Mesothelial cell of epicardium (in vitro differentiated cells): Measurements from ENCODE around the gene ALDOB. TPM values are rescaled to one million over a fixed set of nuclear protein-coding genes. Genes with fewer than 3 reads are reported as not detected.

Source experiments
- DNase-seq, 2 experiments: peaks; one replicate each; pipeline ENCODE4 v3.0.0; 2021; ENCODE audit warnings: low spot score in 2 of 2; ENCODE audit not compliant: unreplicated experiment in 2 of 2
- H3K27ac Mint-ChIP-seq: 2 replicates; pipeline ENCODE4 v1.8.0; 2021; ENCODE audit warnings: mixed read lengths
- H3K27me3 Mint-ChIP-seq: 2 replicates; pipeline ENCODE4 v1.8.0; 2021; ENCODE audit warnings: low read depth, mixed read lengths
- H3K36me3 Mint-ChIP-seq: 2 replicates; pipeline ENCODE4 v1.8.0; 2021; ENCODE audit warnings: mixed read lengths
- H3K4me1 Mint-ChIP-seq: 2 replicates; pipeline ENCODE4 v1.8.0; 2021; ENCODE audit warnings: mixed read lengths
- H3K4me3 Mint-ChIP-seq: 2 replicates; pipeline ENCODE4 v1.8.0; 2021; ENCODE audit warnings: mild to moderate bottlenecking, moderate library complexity, mixed read lengths
- H3K9me3 Mint-ChIP-seq: 2 replicates; pipeline ENCODE4 v1.8.0; 2021; ENCODE audit warnings: mixed read lengths
- CTCF ChIP-seq: fragments of 200-600 bp; sonication (generic); IDR thresholded peaks from one replicate; pipeline ENCODE4 v1.5.0; 2021; ENCODE audit warnings: antibody characterized with exemption; ENCODE audit not compliant: unreplicated experiment
- total RNA-seq: library from RNA; stranded (reverse); gene quantifications from 3 replicates; pipeline ENCODE4 v1.2.1, GENCODE V29; 2021

Gene ALDOB
- total RNA-seq, 1 donor from 2014 or later = not detected

GRCh38 chr9:101442736-101443135 is 7.2 kb upstream of the ALDOB start:
- TF ChIP-seq CTCF = no peak
- no peak overlapping the region for H3K4me3 Mint-ChIP-seq
- peaks cover 25% of the 10 kb centered on the region for H3K27me3 Mint-ChIP-seq
- DNase-seq = no peak
- no peaks in the 10 kb centered on the region for H3K9me3 Mint-ChIP-seq
- no peaks in the 10 kb centered on the region for H3K36me3 Mint-ChIP-seq
- peaks cover 2% of the 10 kb centered on the region for H3K4me1 Mint-ChIP-seq
- no peak overlapping the region for H3K27ac Mint-ChIP-seq

GRCh38 chr9:101442318-101442717 is 6.7 kb upstream of the ALDOB start:
- H3K36me3 Mint-ChIP-seq = no peaks in the 10 kb centered on the region
- peaks cover 2% of the 10 kb centered on the region for H3K4me1 Mint-ChIP-seq
- no peak for DNase-seq
- H3K4me3 Mint-ChIP-seq = no peak overlapping the region
- no peaks in the 10 kb centered on the region for H3K9me3 Mint-ChIP-seq
- TF ChIP-seq CTCF = no peak
- peaks cover 28% of the 10 kb centered on the region for H3K27me3 Mint-ChIP-seq
- H3K27ac Mint-ChIP-seq = no peak overlapping the region

- no peaks in the 10 kb centered on the region for H3K36me3 Mint-ChIP-seq
- no peak overlapping the region for H3K27ac Mint-ChIP-seq
- no peaks in the 10 kb centered on the region for H3K9me3 Mint-ChIP-seq
- TF ChIP-seq CTCF = no peak
- DNase-seq = no peak
- peaks cover 2% of the 10 kb centered on the region for H3K4me1 Mint-ChIP-seq
- H3K4me3 Mint-ChIP-seq = no peak overlapping the region
- peaks cover 27% of the 10 kb centered on the region for H3K27me3 Mint-ChIP-seq
These were observed 5.2 kb upstream of the ALDOB start for GRCh38 chr9:101440714-101441230.

- no peak overlapping the region for H3K27ac Mint-ChIP-seq
- H3K36me3 Mint-ChIP-seq = no peaks in the 10 kb centered on the region
- no peak for DNase-seq
- no peak for TF ChIP-seq CTCF
- H3K27me3 Mint-ChIP-seq = peaks cover 27% of the 10 kb centered on the region
- no peak overlapping the region for H3K4me3 Mint-ChIP-seq
- H3K9me3 Mint-ChIP-seq = no peaks in the 10 kb centered on the region
- peaks cover 2% of the 10 kb centered on the region for H3K4me1 Mint-ChIP-seq
These were observed 2.9 kb upstream of the ALDOB start for GRCh38 chr9:101438523-101438922.

- TF ChIP-seq CTCF = no peak
- no peaks in the 10 kb centered on the region for H3K36me3 Mint-ChIP-seq
- no peak for DNase-seq
- no peaks in the 10 kb centered on the region for H3K9me3 Mint-ChIP-seq
- peaks cover 2% of the 10 kb centered on the region for H3K4me1 Mint-ChIP-seq
- H3K27me3 Mint-ChIP-seq = peaks cover 25% of the 10 kb centered on the region
- no peak overlapping the region for H3K4me3 Mint-ChIP-seq
- no peak overlapping the region for H3K27ac Mint-ChIP-seq
These were observed 2.2 kb upstream of the ALDOB start for GRCh38 chr9:101437806-101438232.

GRCh38 chr9:101434998-101435397 is 576 bp downstream of the ALDOB start:
- Mint-ChIP-seq H3K4me3 (no peak overlapping the region), H3K27ac (no peak overlapping the region), H3K9me3 (no peaks in the 10 kb centered on the region), H3K4me1 (peaks cover 2% of the 10 kb centered on the region), H3K36me3 (no peaks in the 10 kb centered on the region), H3K27me3 (peaks cover 27% of the 10 kb centered on the region)
- TF ChIP-seq CTCF = no peak
- DNase-seq = no peak
